Measurements from ENCODE around the gene KCNMA1. TPM values are rescaled to one million over a fixed set of nuclear protein-coding genes. Genes with fewer than 3 reads are reported as not detected.

Gene KCNMA1
- polyA plus RNA-seq, 6 donors from 2014 or later: not detected

GRCh38 chr10:77229704-77230103, 407.9 kb downstream of the KCNMA1 start:
- Mint-ChIP-seq H3K36me3 (no peaks in the 10 kb centered on the region), H3K4me1 (no peaks in the 10 kb centered on the region), H3K4me3 (no peak overlapping the region), H3K27ac (no peak overlapping the region), H3K9me3 (peaks cover 0 to 3% (median 0%) of the 10 kb centered on the region in 7 donors), H3K27me3 (peaks cover 0 to 30% (median 1%) of the 10 kb centered on the region in 3 donors)
- no peak for ATAC-seq (ENCODE audit: low read depth in 2 of 2)
- DNase-seq: no peak

- Mint-ChIP-seq H3K36me3 (no peaks in the 10 kb centered on the region), H3K9me3 (peaks cover 0 to 1% (median 0%) of the 10 kb centered on the region in 7 donors), H3K27ac (no peak overlapping the region), H3K27me3 (peaks cover 6 to 38% (median 8%) of the 10 kb centered on the region in 3 donors), H3K4me3 (no peak overlapping the region), H3K4me1 (no peaks in the 10 kb centered on the region)
- ATAC-seq (ENCODE audit: low read depth in 2 of 2) (no peak), DNase-seq (no peak)
Observed at GRCh38 chr10:77228559-77228958, 409.0 kb downstream of the KCNMA1 start.

- Mint-ChIP-seq H3K9me3 (peaks cover 0 to 1% (median 0%) of the 10 kb centered on the region in 7 donors), H3K27me3 (peaks cover 13 to 41% (median 14%) of the 10 kb centered on the region in 3 donors), H3K27ac (peak overlapping the region in 1 of 6 donors; percentile 69), H3K36me3 (no peaks in the 10 kb centered on the region), H3K4me3 (no peak overlapping the region), H3K4me1 (no peaks in the 10 kb centered on the region)
- DNase-seq (no peak), ATAC-seq (ENCODE audit: low read depth in 2 of 2) (no peak)
Observed at GRCh38 chr10:77226853-77227565, 410.6 kb downstream of the KCNMA1 start.

GRCh38 chr10:77226452-77226851, 411.2 kb downstream of the KCNMA1 start:
- Mint-ChIP-seq H3K36me3 (no peaks in the 10 kb centered on the region), H3K9me3 (peaks cover 0 to 1% (median 0%) of the 10 kb centered on the region in 7 donors), H3K27me3 (peaks cover 18 to 36% (median 19%) of the 10 kb centered on the region in 3 donors), H3K4me1 (no peaks in the 10 kb centered on the region), H3K27ac (peak overlapping the region in 1 of 6 donors; percentile 69), H3K4me3 (no peak overlapping the region)
- ATAC-seq (ENCODE audit: low read depth in 2 of 2): no peak
- DNase-seq: no peak

- Mint-ChIP-seq H3K4me1 (no peaks in the 10 kb centered on the region), H3K36me3 (no peaks in the 10 kb centered on the region), H3K27me3 (peaks cover 18 to 35% (median 22%) of the 10 kb centered on the region in 3 donors), H3K4me3 (no peak overlapping the region), H3K27ac (no peak overlapping the region), H3K9me3 (peaks cover 0 to 1% (median 0%) of the 10 kb centered on the region in 7 donors)
- ATAC-seq (ENCODE audit: low read depth in 2 of 2) (no peak), DNase-seq (no peak)
Observed at GRCh38 chr10:77226020-77226419, 411.6 kb downstream of the KCNMA1 start.

- no peak for DNase-seq
- peaks cover 18 to 35% (median 33%) of the 10 kb centered on the region in 3 donors for H3K27me3 Mint-ChIP-seq
- H3K4me1 Mint-ChIP-seq: no peaks in the 10 kb centered on the region
- H3K9me3 Mint-ChIP-seq: no peaks in the 10 kb centered on the region
- no peak for ATAC-seq (ENCODE audit: low read depth in 2 of 2)
- no peaks in the 10 kb centered on the region for H3K36me3 Mint-ChIP-seq
- H3K4me3 Mint-ChIP-seq: no peak overlapping the region
- H3K27ac Mint-ChIP-seq: peak overlapping the region in 1 of 6 donors; percentile 40
Observed at GRCh38 chr10:77223526-77224460, 413.8 kb downstream of the KCNMA1 start.

- no peaks in the 10 kb centered on the region for H3K9me3 Mint-ChIP-seq
Observed at GRCh38 chr10:77220150-77220549, 417.5 kb downstream of the KCNMA1 start.

GRCh38 chr10:77219046-77219445, 418.6 kb downstream of the KCNMA1 start:
- DNase-seq (no peak), ATAC-seq (ENCODE audit: low read depth in 2 of 2) (no peak)
- Mint-ChIP-seq H3K9me3 (no peaks in the 10 kb centered on the region), H3K4me1 (no peaks in the 10 kb centered on the region), H3K4me3 (no peak overlapping the region), H3K27me3 (peaks cover 15 to 32% (median 18%) of the 10 kb centered on the region in 3 donors), H3K27ac (no peak overlapping the region), H3K36me3 (no peaks in the 10 kb centered on the region)

More at GRCh38 chr10:77220150-77220549, 417.5 kb downstream of the KCNMA1 start:
- ATAC-seq (ENCODE audit: low read depth in 2 of 2) (no peak), DNase-seq (no peak)
- Mint-ChIP-seq H3K27ac (no peak overlapping the region), H3K27me3 (peaks cover 18 to 36% (median 28%) of the 10 kb centered on the region in 3 donors), H3K4me1 (no peaks in the 10 kb centered on the region), H3K36me3 (no peaks in the 10 kb centered on the region), H3K4me3 (peak overlapping the region in 1 of 8 donors; percentile 36)

- H3K36me3 Mint-ChIP-seq: no peaks in the 10 kb centered on the region
- DNase-seq: no peak
- H3K4me3 Mint-ChIP-seq: no peak overlapping the region
- no peaks in the 10 kb centered on the region for H3K4me1 Mint-ChIP-seq
- peaks cover 0 to 2% (median 0%) of the 10 kb centered on the region in 7 donors for H3K9me3 Mint-ChIP-seq
- no peak overlapping the region for H3K27ac Mint-ChIP-seq
- ATAC-seq (ENCODE audit: low read depth in 2 of 2): no peak
- H3K27me3 Mint-ChIP-seq: peaks cover 0 to 24% (median 8%) of the 10 kb centered on the region in 3 donors
Observed at GRCh38 chr10:77214799-77215198, 422.8 kb downstream of the KCNMA1 start.

GRCh38 chr10:77212632-77213031, 425.0 kb downstream of the KCNMA1 start:
- Mint-ChIP-seq H3K9me3 (peaks cover 0 to 2% (median 0%) of the 10 kb centered on the region in 7 donors), H3K27me3 (peaks cover 0 to 21% (median 5%) of the 10 kb centered on the region in 3 donors), H3K4me3 (no peak overlapping the region), H3K27ac (peak overlapping the region in 1 of 6 donors; percentile 2), H3K36me3 (no peaks in the 10 kb centered on the region), H3K4me1 (no peaks in the 10 kb centered on the region)
- ATAC-seq (ENCODE audit: low read depth in 2 of 2) (no peak), DNase-seq (no peak)

GRCh38 chr10:77210645-77211044, 427.0 kb downstream of the KCNMA1 start:
- no peaks in the 10 kb centered on the region for H3K36me3 Mint-ChIP-seq
- no peak for DNase-seq
- peak overlapping the region in 1 of 6 donors; percentile 13 for H3K27ac Mint-ChIP-seq
- no peak overlapping the region for H3K4me3 Mint-ChIP-seq
- H3K4me1 Mint-ChIP-seq: no peaks in the 10 kb centered on the region
- H3K27me3 Mint-ChIP-seq: peaks cover 5 to 22% (median 8%) of the 10 kb centered on the region in 3 donors
- peaks cover 0 to 2% (median 0%) of the 10 kb centered on the region in 7 donors for H3K9me3 Mint-ChIP-seq
- ATAC-seq (ENCODE audit: low read depth in 2 of 2): no peak

- Mint-ChIP-seq H3K27me3 (peaks cover 8 to 22% (median 13%) of the 10 kb centered on the region in 3 donors), H3K9me3 (peaks cover 0 to 8% (median 4%) of the 10 kb centered on the region in 7 donors), H3K27ac (peak overlapping the region in 1 of 6 donors; percentile 44), H3K4me3 (no peak overlapping the region), H3K36me3 (no peaks in the 10 kb centered on the region), H3K4me1 (no peaks in the 10 kb centered on the region)
- ATAC-seq (ENCODE audit: low read depth in 2 of 2): no peak
- no peak for DNase-seq
Observed at GRCh38 chr10:77208684-77209256, 428.8 kb downstream of the KCNMA1 start.

- Mint-ChIP-seq H3K27ac (no peak overlapping the region), H3K4me3 (no peak overlapping the region), H3K27me3 (peaks cover 8 to 21% (median 13%) of the 10 kb centered on the region in 3 donors), H3K36me3 (no peaks in the 10 kb centered on the region), H3K9me3 (peaks cover 0 to 8% (median 4%) of the 10 kb centered on the region in 7 donors), H3K4me1 (no peaks in the 10 kb centered on the region)
- no peak for ATAC-seq (ENCODE audit: low read depth in 2 of 2)
- DNase-seq: no peak
Observed at GRCh38 chr10:77207828-77208185, 429.8 kb downstream of the KCNMA1 start.
